GM23248 (cell line): ENCODE data around the gene DUS1L. TPM values are rescaled to one million over a fixed set of nuclear protein-coding genes. Genes with fewer than 3 reads are reported as not detected.

ENCODE experiments used
- DNase-seq: peaks from one replicate; pipeline ENCODE4 v3.0.0-alpha.2; 2015
- H2AFZ ChIP-seq: fragments of 200-600 bp; sonication (generic); 2 replicates; pipeline ENCODE4 v1.6.1; 2016; ENCODE audit warnings: antibody characterized with exemption
- H3F3A ChIP-seq: fragments of 200-600 bp; sonication (generic); 2 replicates; pipeline ENCODE4 v1.6.1; 2016; ENCODE audit warnings: mild to moderate bottlenecking, antibody characterized with exemption, mixed run types; ENCODE audit not compliant: insufficient read depth
- H3K27ac ChIP-seq: fragments of 200-600 bp; sonication (generic); 2 replicates; pipeline ENCODE4 v1.5.1; 2016; ENCODE audit warnings: mild to moderate bottlenecking
- H3K27me3 ChIP-seq: fragments of 200-600 bp; sonication (generic); replicated peaks from 2 replicates; pipeline ENCODE4 v1.6.1; 2016; ENCODE audit warnings: mild to moderate bottlenecking; ENCODE audit not compliant: insufficient read depth
- H3K36me3 ChIP-seq: fragments of 200-600 bp; sonication (generic); 2 replicates; pipeline ENCODE4 v1.6.1; 2016; ENCODE audit warnings: low read depth, mild to moderate bottlenecking
- H3K4me1 ChIP-seq: fragments of 200-600 bp; sonication (generic); 2 replicates; pipeline ENCODE4 v1.6.1; 2016; ENCODE audit warnings: mild to moderate bottlenecking; ENCODE audit not compliant: insufficient read depth
- H3K4me2 ChIP-seq: fragments of 200-600 bp; sonication (generic); one replicate; pipeline ENCODE4 v1.6.1; 2016; ENCODE audit warnings: mild to moderate bottlenecking; ENCODE audit not compliant: unreplicated experiment
- H3K4me3 ChIP-seq: fragments of 200-600 bp; sonication (generic); 2 replicates; pipeline ENCODE4 v1.5.1; 2016; ENCODE audit warnings: mild to moderate bottlenecking
- H3K79me2 ChIP-seq: fragments of 200-600 bp; sonication (generic); 2 replicates; pipeline ENCODE4 v1.6.1; 2016; ENCODE audit warnings: mild to moderate bottlenecking; ENCODE audit not compliant: insufficient read depth
- H3K9ac ChIP-seq: fragments of 200-600 bp; sonication (generic); 2 replicates; pipeline ENCODE4 v1.6.1; 2016; ENCODE audit warnings: mild to moderate bottlenecking
- H3K9me2 ChIP-seq: fragments of 200-600 bp; sonication (generic); 2 replicates; pipeline ENCODE4 v1.6.1; 2016; ENCODE audit warnings: mixed run types, mild to moderate bottlenecking, moderate library complexity; ENCODE audit not compliant: insufficient read depth
- H3K9me3 ChIP-seq: fragments of 200-600 bp; sonication (generic); one replicate; pipeline ENCODE4 v1.6.1; 2017; ENCODE audit warnings: low read depth
- H4K20me1 ChIP-seq: fragments of 200-600 bp; sonication (generic); 2 replicates; pipeline ENCODE4 v1.6.0; 2016; ENCODE audit not compliant: insufficient read depth
- EZH2 ChIP-seq: fragments of 200-600 bp; sonication (generic); IDR thresholded peaks from 2 replicates; pipeline ENCODE4 v1.6.1; 2018; ENCODE audit warnings: antibody characterized with exemption, mild to moderate bottlenecking; ENCODE audit not compliant: insufficient read depth, poor library complexity, severe bottlenecking
- EZH2phosphoT487 ChIP-seq: fragments of 200-600 bp; sonication (generic); IDR thresholded peaks from 2 replicates; pipeline ENCODE4 v1.6.1; 2018; ENCODE audit warnings: antibody characterized with exemption, moderate library complexity, mild to moderate bottlenecking, low read depth; ENCODE audit not compliant: insufficient read depth
- WGBS, 2 experiments: methylation state at CpG; one replicate each; pipeline ENCODE4 v1.1.6; 2015 to 2017; ENCODE audit warnings: low lambda C conversion rate in 2 of 2, low coverage in 1 of 2; ENCODE audit errors: missing lambda C conversion rate in 2 of 2; 5-methylcytosine and 5-hydroxymethylcytosine counted together
- in situ Hi-C: fragments of 300-500 bp; cut with MboI; formaldehyde crosslinking; loops from 2 replicates; pipeline ENCODE4 v1.15.0; 2020
- polyA plus RNA-seq: library from polyadenylated mRNA; unstranded; fragments of >200 nt; fragmentation: Nextera tagmentation; extraction: Ambion mirVana; gene quantifications from 2 replicates; pipeline ENCODE4 v1.2.1, GENCODE V29; 2016
- total RNA-seq: library from RNA; depleted of rRNA; stranded (reverse); fragments of >200 nt; shearing (Covaris generic); gene quantifications from 2 replicates; pipeline ENCODE4 v1.2.3, GENCODE V29; 2014

DUS1L gene
- total and polyA plus RNA-seq, 2 experiments from 2014 or later, result 13.3 to 61.2 TPM

GRCh38 chr17:82083533-82084359 is 18.1 kb upstream of the DUS1L start:
- in situ Hi-C loops, result no loop called here
- H3K4me1 ChIP-seq, result no peaks in the 10 kb centered on the region
- H3K9me2 ChIP-seq, result no peaks in the 10 kb centered on the region
- H3K9me3 ChIP-seq, result no peaks in the 10 kb centered on the region
- no peaks in the 10 kb centered on the region for H3K79me2 ChIP-seq
- H3K27me3 ChIP-seq, result no peaks in the 10 kb centered on the region
- H3F3A ChIP-seq, result no peaks in the 10 kb centered on the region
- no peaks in the 10 kb centered on the region for H3K36me3 ChIP-seq
- WGBS, 2 experiments, result 93 to 94% methylated on average over 42 to 55 of the region's 55 CpGs
- no peak for DNase-seq
- no peaks in the 10 kb centered on the region for H4K20me1 ChIP-seq
- H3K9ac ChIP-seq, result no peak overlapping the region
- H3K4me2 ChIP-seq, result no peak overlapping the region
- no peak overlapping the region for H3K27ac ChIP-seq
- TF ChIP-seq EZH2, result no peak
- TF ChIP-seq EZH2phosphoT487, result no peak
- H2AFZ ChIP-seq, result no peak overlapping the region
- no peak overlapping the region for H3K4me3 ChIP-seq

- TF ChIP-seq EZH2phosphoT487, result no peak
- no peak for TF ChIP-seq EZH2
- Histone ChIP-seq H4K20me1 (no peaks in the 10 kb centered on the region), H3F3A (no peaks in the 10 kb centered on the region), H3K79me2 (no peaks in the 10 kb centered on the region), H3K9ac (no peak overlapping the region), H3K4me1 (no peaks in the 10 kb centered on the region), H2AFZ (no peak overlapping the region), H3K4me3 (no peak overlapping the region), H3K9me3 (no peaks in the 10 kb centered on the region), H3K4me2 (no peak overlapping the region), H3K9me2 (no peaks in the 10 kb centered on the region), H3K36me3 (no peaks in the 10 kb centered on the region), H3K27ac (no peak overlapping the region), H3K27me3 (no peaks in the 10 kb centered on the region)
- in situ Hi-C loops, result no loop called here
- 96 to 97% methylated on average over 16 to 24 of the region's 24 CpGs for WGBS, 2 experiments
- DNase-seq, result no peak
These were observed 17.4 kb upstream of the DUS1L start for GRCh38 chr17:82083009-82083408.

GRCh38 chr17:82082456-82082855 is 16.9 kb upstream of the DUS1L start:
- Histone ChIP-seq H2AFZ (no peak overlapping the region), H3K9me2 (no peaks in the 10 kb centered on the region), H3K27ac (no peak overlapping the region), H3K4me3 (no peak overlapping the region), H3K4me2 (no peak overlapping the region), H3F3A (no peaks in the 10 kb centered on the region), H3K36me3 (no peaks in the 10 kb centered on the region), H3K9me3 (no peaks in the 10 kb centered on the region), H4K20me1 (no peaks in the 10 kb centered on the region), H3K4me1 (no peaks in the 10 kb centered on the region), H3K27me3 (no peaks in the 10 kb centered on the region), H3K9ac (no peak overlapping the region), H3K79me2 (no peaks in the 10 kb centered on the region)
- WGBS, 2 experiments, result 93 to 94% methylated on average over 16 to 19 of the region's 19 CpGs
- TF ChIP-seq EZH2, result no peak
- TF ChIP-seq EZH2phosphoT487, result no peak
- DNase-seq, result no peak
- in situ Hi-C loops, result no loop called here

GRCh38 chr17:82081966-82082365 is 16.4 kb upstream of the DUS1L start:
- H3K9me2 ChIP-seq, result no peaks in the 10 kb centered on the region

More at GRCh38 chr17:82081966-82082365, 16.4 kb upstream of the DUS1L start:
- Histone ChIP-seq H2AFZ (no peak overlapping the region), H3K27ac (no peak overlapping the region), H3K4me2 (no peak overlapping the region), H3K27me3 (no peaks in the 10 kb centered on the region), H4K20me1 (no peaks in the 10 kb centered on the region), H3K36me3 (no peaks in the 10 kb centered on the region), H3K9me3 (no peaks in the 10 kb centered on the region), H3K9ac (no peak overlapping the region), H3K79me2 (no peaks in the 10 kb centered on the region), H3K4me3 (no peak overlapping the region), H3K4me1 (no peaks in the 10 kb centered on the region), H3F3A (no peaks in the 10 kb centered on the region)
- TF ChIP-seq EZH2, result no peak
- no peak for TF ChIP-seq EZH2phosphoT487
- in situ Hi-C loops, result no loop called here
- DNase-seq, result no peak
- 95 to 96% methylated on average over 14 to 22 of the region's 22 CpGs for WGBS, 2 experiments
